GM18526 (cell line): ENCODE results near the gene JARID2.

ENCODE experiments used
- POLR2A ChIP-seq: IDR thresholded peaks from 3 replicates; pipeline ENCODE4 v1.6.1; 2011; ENCODE audit not compliant: insufficient read length; ENCODE audit errors: extremely low read depth

Gene JARID2

DNA sequence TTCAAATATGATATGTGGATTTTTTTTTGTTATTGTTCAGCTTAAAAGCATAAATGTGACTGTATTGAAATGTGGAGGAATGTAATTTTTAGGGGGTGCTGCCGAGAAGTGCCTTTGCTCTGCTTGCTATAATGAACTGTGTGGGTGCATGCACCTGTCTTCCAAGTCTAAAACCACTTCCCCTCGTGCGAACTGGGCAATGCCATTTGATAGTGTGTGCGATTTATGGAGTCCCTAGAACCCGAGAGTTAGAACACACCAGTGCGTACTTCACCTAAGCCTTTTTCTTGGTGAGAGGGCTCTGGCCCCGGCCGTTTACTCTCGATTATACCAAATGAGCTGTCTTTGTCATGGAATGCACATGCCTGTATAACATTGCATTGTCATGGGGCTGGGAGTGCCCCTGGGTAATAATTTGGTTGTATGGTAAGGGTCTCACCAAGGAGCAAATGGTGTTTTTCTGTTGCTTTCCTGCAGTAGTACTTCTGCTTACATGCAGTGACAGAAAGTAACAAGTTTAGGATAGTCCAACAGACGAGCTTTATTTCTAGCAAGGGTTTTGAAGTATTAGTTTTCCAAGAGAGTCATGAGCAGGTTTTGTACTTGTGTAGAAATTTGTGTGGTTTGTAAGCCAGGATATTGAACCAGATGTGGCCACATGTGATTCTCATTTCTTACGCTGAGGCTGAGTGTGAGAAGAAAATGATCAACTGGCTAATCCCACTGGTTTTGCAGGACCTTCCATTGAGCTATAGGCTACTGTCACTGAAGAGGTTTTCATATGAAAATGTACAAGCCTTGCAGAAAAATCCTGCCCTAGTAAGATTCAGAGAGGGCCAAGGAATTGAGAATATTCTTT, 244.6 kb downstream of the JARID2 start:
- no peak for TF ChIP-seq POLR2A

DNA sequence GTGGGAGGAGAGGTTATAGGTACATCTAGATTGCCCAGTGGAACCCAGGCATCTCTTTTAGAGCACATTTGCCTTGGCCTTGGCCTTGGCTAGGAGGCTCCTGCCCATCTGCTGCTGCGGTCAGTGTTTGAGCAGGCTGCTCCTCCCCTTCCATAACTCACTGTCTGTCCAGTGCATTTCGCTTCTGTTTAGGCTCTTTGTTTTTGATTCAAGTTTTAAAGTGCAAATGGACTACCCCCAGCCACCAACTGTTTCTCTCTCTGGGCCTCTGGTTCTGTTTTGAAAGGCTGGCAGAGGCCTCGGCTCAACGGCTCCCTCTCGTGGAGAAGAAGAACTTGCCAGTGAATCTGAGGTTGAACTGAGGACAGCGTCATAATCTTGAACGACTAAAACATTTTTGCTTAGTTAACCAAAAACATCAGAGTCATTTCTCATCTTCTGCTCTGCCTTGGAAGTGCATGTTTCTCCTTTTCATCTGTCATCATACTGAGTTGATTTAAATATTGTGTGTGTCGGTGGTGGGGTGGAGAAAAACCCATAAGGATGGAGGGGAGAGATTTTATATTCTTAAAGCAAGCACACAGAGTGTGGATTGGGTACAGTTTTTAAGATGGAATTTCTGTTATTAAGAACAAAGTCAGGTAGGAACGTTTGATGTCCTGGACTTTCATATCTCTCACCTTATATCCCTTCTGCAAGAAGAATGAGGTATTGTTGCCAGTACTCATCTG, 245.6 kb downstream of the JARID2 start:
- TF ChIP-seq POLR2A: no peak

DNA sequence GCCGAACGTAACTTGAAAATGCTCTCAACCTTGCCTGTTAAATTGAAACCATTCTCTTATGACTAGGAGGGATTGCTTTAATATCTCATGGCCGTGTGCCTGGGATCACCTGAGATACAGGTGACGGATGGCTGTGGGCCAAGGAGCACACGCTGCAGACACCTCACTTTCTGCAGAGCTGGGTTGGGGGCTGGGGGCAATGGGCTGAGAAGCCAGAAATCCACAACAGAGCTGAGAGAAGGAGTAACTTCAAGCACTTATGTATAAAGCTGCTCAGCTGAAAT, 246.1 kb downstream of the JARID2 start:
- TF ChIP-seq POLR2A: no peak

DNA sequence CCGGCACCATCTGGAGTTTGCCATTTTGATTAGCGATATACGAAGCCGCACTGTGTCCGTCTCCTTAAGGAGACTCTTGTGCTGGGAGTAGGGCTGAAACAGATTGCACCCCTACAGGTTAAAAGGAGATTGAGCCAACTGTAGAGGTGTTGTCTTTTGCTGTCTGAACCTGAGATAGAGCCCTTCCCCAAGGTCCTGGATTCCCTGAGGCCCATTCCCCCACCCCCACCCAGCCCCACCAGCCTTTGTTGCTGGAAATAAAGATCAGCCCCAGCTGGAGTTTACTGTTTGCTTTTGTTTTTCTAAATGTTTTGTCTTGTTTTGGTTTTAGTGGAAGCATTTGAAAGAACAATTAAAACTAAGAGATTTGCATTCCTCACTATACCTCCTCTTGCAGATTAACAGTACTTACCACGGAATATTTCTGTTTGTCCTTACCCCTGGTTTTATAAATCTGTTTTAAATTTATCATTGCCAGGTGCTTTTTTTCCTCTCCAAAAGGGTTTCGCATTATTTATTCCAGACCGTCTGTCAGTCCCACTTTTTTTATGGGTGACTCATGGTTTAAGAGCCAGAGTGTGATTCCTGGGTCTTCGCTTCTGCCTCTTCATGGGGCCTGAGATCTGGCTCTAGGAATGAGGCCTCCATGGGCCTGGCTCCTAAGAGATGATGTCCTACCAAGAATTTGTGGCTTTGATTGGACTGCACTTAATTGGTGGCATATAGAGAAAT, 247.7 kb downstream of the JARID2 start:
- no peak for TF ChIP-seq POLR2A

DNA sequence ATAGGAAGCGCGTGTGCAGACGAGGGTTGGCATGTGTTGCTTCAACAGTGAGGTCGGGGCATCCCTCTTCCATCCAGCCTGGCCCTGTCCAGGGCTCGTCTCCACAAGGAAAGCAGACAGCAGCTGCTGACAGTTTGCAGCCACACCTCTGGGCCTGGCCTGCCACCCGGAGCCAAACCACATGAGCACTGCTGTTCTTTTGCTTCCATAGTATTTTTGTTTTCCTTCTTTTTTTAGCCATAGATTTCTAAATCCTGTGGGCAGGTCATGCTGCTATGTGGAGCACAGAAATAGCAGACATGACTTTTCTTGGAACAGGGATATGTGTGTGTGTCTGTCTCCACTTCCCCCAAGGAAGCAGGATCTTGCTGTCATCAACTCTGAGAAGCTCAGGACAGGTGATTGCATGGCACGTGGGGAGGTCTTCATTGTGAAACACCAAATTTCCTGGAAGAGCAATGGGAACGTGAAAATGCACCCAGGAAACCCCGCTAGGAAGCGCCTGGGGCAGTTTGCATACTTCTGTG, 249.6 kb downstream of the JARID2 start:
- no peak for TF ChIP-seq POLR2A

DNA sequence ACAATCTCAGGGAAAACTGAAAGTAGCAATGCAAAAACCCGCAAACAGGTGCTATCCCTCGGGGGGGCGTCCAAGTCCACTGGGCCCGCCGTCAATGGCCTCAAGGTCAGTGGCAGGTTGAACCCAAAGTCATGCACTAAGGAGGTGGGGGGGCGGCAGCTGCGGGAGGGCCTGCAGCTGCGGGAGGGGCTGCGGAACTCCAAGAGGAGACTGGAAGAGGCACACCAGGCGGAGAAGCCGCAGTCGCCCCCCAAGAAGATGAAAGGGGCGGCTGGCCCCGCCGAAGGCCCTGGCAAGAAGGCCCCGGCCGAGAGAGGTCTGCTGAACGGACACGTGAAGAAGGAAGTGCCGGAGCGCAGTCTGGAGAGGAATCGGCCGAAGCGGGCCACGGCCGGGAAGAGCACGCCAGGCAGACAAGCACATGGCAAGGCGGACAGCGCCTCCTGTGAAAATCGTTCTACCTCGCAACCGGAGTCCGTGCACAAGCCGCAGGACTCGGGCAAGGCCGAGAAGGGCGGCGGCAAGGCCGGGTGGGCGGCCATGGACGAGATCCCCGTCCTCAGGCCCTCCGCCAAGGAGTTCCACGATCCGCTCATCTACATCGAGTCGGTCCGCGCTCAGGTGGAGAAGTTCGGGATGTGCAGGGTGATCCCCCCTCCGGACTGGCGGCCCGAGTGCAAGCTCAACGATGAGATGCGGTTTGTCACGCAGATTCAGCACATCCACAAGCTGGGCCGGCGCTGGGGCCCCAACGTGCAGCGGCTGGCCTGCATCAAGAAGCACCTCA, 250.7 kb downstream of the JARID2 start:
- TF ChIP-seq POLR2A: no peak

DNA sequence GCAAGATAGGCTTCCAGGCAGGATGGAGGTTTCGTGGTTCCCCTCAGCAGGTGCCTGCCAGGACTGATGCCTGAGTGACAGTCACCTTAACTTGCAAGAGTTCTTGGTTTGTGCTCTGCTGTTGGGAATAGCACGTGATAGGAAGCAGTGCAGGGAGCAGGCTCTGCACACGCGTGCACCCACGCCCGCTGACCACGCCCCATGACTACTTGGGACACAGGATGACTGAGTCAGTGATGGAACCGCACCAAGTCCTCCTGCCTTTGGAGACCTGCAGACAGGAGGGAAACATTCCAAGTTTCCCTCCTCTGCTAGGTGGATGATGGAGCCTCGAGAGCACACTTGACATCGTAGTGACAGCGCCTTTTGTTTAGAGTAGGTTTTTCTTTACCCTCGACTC, 252.8 kb downstream of the JARID2 start:
- no peak for TF ChIP-seq POLR2A

DNA sequence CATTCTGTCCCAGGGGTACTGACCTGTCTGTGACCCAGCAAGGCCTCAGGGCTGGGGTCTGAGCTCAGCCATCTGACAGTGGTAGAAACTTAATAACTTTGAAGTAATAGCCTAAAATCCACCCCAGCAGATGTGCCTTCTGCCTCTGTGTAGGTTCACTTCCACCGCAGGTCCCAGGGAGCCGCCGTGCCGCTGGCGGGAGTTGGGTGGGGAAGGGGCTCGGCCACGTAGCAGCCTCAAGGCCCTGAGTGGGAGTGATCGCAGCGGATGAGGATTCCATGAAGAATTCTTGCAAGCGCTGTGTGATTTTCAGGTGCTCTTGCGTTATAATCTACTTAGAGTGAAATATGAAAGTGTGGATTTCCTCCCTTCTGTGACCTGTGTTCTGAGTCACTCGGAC, 253.3 kb downstream of the JARID2 start:
- no peak for TF ChIP-seq POLR2A

DNA sequence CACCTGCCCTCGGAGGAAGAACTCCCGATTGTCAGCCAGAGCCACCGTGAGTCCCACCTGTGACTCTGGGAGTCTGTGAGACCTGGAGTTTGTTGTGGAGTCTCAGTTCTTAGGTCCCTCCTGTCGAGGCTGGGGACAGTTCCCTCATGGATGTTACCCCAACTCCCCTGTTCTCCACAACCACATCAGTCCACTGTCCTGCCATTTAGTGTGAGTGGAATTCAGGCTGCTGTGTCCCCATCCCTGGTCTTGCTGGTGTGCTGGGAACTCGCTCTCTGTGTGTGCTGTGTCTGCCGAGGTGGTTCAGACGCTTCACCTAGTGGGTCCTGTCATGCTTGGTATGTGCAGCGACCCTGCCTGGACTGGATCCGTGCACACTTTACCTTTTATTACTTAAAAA, 253.7 kb downstream of the JARID2 start:
- TF ChIP-seq POLR2A: no peak

DNA sequence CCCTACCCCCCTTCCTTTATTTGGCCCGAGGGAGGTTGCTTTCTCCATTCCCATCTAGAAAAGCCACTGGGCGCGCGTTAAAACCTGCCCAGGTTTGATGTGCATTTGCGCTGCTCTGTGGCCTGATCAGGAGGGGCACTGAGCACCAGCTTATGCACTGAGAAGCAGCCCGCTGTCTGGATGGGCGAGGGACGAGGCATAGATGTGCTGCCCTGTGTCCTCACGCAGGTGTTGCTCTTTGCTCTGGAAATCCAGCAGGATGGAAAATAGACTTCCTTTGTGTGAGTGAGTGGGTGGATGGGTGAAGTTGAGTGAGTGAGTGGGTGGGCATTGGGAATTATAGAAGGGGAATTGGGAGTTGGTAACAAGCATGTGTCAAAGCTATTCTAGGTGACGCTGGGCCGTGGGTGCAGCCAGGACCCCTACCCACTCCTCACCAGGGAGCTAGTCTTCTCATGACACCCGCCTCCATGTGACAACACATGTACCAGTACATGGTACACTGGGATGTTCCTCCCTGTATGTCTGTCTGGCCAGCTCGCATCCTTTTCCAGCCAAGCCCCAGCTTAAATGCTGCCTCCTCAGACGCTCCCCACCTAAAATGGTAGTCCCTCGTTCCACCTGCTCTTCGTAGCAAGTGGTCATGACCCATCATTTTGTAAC, 254.3 kb downstream of the JARID2 start:
- no peak for TF ChIP-seq POLR2A

DNA sequence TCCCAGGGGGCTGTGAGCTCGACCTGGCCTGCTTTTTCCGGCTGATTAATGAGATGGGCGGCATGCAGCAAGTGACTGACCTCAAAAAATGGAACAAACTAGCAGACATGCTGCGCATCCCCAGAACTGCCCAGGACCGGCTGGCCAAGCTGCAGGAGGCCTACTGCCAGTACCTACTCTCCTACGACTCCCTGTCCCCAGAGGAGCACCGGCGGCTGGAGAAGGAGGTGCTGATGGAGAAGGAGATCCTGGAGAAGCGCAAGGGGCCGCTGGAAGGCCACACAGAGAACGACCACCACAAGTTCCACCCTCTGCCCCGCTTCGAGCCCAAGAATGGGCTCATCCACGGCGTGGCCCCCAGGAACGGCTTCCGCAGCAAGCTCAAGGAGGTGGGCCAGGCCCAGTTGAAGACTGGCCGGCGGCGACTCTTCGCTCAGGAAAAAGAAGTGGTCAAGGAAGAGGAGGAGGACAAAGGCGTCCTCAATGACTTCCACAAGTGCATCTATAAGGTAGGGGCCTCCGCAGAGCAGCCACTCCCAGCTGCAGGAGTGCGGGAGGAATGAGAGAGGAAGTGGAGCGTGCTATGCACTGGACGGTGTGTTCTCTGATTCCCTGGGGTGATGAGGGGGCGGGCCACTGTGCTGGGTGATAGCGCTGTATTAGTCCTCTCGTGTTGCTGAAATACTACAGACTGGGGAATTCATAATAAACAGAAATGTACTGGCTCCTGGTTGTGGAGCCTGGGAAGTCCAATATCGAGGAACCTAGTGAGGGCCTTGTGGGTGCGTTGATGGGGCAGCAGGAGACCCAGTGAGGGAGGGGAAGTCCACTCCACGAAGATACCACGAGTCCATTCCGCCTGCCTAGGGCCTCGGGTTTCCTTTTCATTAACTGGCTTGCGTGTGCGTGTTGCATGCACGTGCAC, 255.3 kb downstream of the JARID2 start:
- no peak for TF ChIP-seq POLR2A

DNA sequence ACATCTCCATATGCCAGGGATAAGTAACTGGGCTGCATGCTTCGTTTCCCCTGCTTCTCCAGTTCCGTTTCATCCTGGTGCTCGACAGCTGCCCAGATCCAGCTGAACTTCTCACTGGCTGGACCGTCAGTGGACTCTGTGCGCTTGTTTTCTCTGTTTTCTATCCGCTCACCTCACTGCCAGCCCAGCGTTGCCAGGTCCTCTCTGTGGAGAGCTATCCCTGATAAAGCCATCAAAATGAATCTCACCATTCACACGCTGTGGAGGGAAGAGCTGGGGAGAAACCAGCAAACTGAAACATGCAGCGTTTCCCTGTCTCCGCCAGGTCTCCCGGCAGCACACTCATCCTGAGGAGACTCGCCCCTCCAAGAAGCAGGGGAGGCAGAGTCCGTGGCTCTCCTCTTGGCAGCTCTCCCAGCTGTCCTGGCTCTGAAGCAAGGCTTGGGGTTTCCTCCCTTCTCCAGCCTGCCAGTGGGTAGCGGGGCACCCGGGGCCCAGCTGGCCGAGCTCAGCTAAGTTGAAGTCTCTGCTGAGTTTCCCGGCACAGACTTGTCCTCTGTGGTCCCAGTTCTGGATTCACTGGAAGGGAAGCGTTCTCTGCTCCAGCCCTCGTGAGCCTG, 256.1 kb downstream of the JARID2 start:
- TF ChIP-seq POLR2A: no peak

DNA sequence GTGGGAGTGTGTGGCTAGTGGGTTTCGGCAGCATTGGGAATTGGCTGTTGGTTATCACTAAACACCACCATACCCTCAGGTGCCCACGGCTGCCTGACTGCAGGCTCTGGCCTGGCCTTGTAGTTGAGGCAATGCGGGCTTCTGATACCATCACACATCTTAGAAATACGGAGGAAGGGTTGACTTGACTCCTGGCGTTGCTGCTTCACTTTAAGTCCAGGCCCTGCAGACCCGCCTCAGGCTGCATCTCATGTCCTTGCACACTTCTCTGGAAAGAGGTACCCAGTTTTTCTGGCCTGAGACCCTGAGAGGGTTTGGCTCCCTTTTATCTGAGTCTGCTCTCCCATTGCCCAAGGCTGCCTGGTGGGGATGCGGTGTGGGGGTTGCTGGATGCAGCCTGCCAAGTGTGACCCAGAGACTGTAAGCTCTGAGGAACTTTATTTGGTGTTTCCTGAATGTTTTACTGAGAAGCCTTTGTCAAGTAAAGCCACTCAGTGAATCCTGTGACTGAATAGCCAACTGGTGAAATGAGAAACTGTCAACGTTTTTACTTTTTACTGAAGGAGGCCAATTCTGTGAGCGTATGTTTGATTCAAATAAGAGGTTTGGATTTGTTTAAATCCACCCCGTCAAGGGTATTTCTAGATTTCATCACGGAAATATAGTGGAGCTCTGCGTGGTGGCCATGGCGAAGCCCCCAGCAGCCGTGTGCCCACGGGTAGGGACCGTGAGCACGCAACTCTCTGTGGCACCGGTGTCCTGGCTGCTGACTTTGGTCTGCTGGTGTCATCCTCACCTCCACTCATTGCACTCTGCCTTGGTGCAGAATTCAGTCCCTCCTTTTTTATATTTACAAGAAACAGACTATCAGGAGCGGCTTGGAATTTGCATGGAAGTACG, 256.8 kb downstream of the JARID2 start:
- TF ChIP-seq POLR2A: no peak

DNA sequence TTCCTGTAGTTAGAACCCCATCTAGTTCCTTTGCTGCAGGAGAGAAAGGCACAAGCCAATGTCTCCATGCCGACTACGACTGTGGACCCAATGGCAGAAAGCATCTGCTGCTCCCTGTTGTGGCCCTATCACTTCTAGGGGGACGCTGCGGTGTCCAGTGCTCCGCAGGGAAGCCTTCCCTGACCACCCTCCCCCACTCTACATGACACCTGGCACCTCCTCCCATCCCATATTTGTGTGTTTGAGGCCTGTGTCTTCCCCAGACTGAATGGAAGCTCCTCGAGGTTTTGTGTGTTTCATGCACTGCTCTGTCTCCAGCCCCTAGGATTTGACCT, 257.4 kb downstream of the JARID2 start:
- no peak for TF ChIP-seq POLR2A
